NCI-H2227 (cell line): ENCODE results near the gene TUBAL3.

ENCODE experiments used
- DNase-seq: peaks from one replicate; lab custom pipeline; 2025; ENCODE audit not compliant: unreplicated experiment; lab: John Stamatoyannopoulos, UW

TUBAL3 gene

GRCh38 chr10:5404208-5405041 lies at the start of gene TUBAL3:
TSS of gene TUBAL3 (minus strand) at chr10:5404828. CDS start at chr10:5404792, 36 bp downstream.
- DNase-seq: no peak

- DNase-seq: no peak
Observed at GRCh38 chr10:5453749-5454489, 49.3 kb upstream of the TUBAL3 start.

GRCh38 chr10:5450605-5451384 lies 46.2 kb upstream of the TUBAL3 start:
- DNase-seq: no peak

- DNase-seq: no peak
Observed at GRCh38 chr10:5449823-5450222, 45.2 kb upstream of the TUBAL3 start.

GRCh38 chr10:5449227-5449626 lies 44.6 kb upstream of the TUBAL3 start:
- no peak for DNase-seq

- DNase-seq: no peak
Observed at GRCh38 chr10:5448333-5449001, 43.8 kb upstream of the TUBAL3 start.

GRCh38 chr10:5447611-5448071 lies 43.0 kb upstream of the TUBAL3 start:
- no peak for DNase-seq

- no peak for DNase-seq
Observed at GRCh38 chr10:5447056-5447455, 42.4 kb upstream of the TUBAL3 start.

- peak; percentile 80 for DNase-seq
Observed at GRCh38 chr10:5446390-5446926, 41.8 kb upstream of the TUBAL3 start.

GRCh38 chr10:5445006-5445405 lies 40.4 kb upstream of the TUBAL3 start:
- DNase-seq: no peak

- no peak for DNase-seq
Observed at GRCh38 chr10:5443429-5443828, 38.8 kb upstream of the TUBAL3 start.

GRCh38 chr10:5442990-5443370 lies 38.4 kb upstream of the TUBAL3 start:
- no peak for DNase-seq

- DNase-seq: peak; percentile 28
Observed at GRCh38 chr10:5442065-5442989, 37.7 kb upstream of the TUBAL3 start.

GRCh38 chr10:5441106-5441505 lies 36.5 kb upstream of the TUBAL3 start:
- DNase-seq: no peak

- no peak for DNase-seq
Observed at GRCh38 chr10:5440206-5440605, 35.6 kb upstream of the TUBAL3 start.

GRCh38 chr10:5435328-5435727 lies 30.7 kb upstream of the TUBAL3 start:
- no peak for DNase-seq

GRCh38 chr10:5434017-5434753 lies 29.6 kb upstream of the TUBAL3 start:
- DNase-seq: peak; percentile 21

- no peak for DNase-seq
Observed at GRCh38 chr10:5433182-5433581, 28.6 kb upstream of the TUBAL3 start.

- no peak for DNase-seq
Observed at GRCh38 chr10:5428133-5428532, 23.5 kb upstream of the TUBAL3 start.
